Measurements from ENCODE around the gene FAP. TPM values are rescaled to one million over a fixed set of nuclear protein-coding genes. Genes with fewer than 3 reads are reported as not detected.

Gene FAP
- total RNA-seq, 2 donors from 2014 or later: not detected

- no peak overlapping the region for H3K9ac ChIP-seq (ENCODE audit: extremely low read depth, low read length, poor library complexity, severe bottlenecking)
- WGBS, 2 experiments (ENCODE audit: insufficient coverage in 1 of 2, insufficient read length in 1 of 2): 93% methylated on average over 1 of the region's 1 CpG; no CpG with 5 or more reads in 1 of the 2 experiments
Observed at GRCh38 chr2:162233197-162233596, 10.0 kb downstream of the FAP start.

GRCh38 chr2:162232671-162233070, 10.6 kb downstream of the FAP start:
- H3K27me3 Mint-ChIP-seq (ENCODE audit: insufficient read depth): no peaks in the 10 kb centered on the region
- Histone ChIP-seq H3K4me1 (ENCODE audit: control insufficient read depth, insufficient read depth, low read length) (no peaks in the 10 kb centered on the region), H3K36me3 (ENCODE audit: control insufficient read depth, insufficient read depth, low read length) (no peaks in the 10 kb centered on the region), H3K9me3 (ENCODE audit: control insufficient read depth, low read length) (no peaks in the 10 kb centered on the region), H3K9ac (ENCODE audit: extremely low read depth, low read length, poor library complexity, severe bottlenecking) (no peak overlapping the region), H3K4me3 (ENCODE audit: low read length) (no peak overlapping the region), H3K27me3 (ENCODE audit: control insufficient read depth, insufficient read depth, low read length, poor library complexity, severe bottlenecking) (no peaks in the 10 kb centered on the region), H3K27ac (ENCODE audit: low read depth, low read length) (no peak overlapping the region)
- DNase-seq: no peak
- H3K9me3 Mint-ChIP-seq: peaks cover 9% of the 10 kb centered on the region
- H3K36me3 Mint-ChIP-seq (ENCODE audit: low read depth): no peaks in the 10 kb centered on the region
- WGBS, 2 experiments (ENCODE audit: insufficient coverage in 1 of 2, insufficient read length in 1 of 2): 71 to 87% methylated on average over 1 to 2 of the region's 2 CpGs
- TF ChIP-seq CTCF (conservative IDR thresholded peaks at IDR 0.05): no peak
- H3K27ac Mint-ChIP-seq: no peak overlapping the region
- H3K4me1 Mint-ChIP-seq: no peaks in the 10 kb centered on the region
- H3K4me3 Mint-ChIP-seq: no peak overlapping the region

More at GRCh38 chr2:162233197-162233596, 10.0 kb downstream of the FAP start:
- DNase-seq: no peak
- Mint-ChIP-seq H3K36me3 (ENCODE audit: low read depth) (no peaks in the 10 kb centered on the region), H3K27me3 (ENCODE audit: insufficient read depth) (no peaks in the 10 kb centered on the region), H3K4me1 (no peaks in the 10 kb centered on the region), H3K9me3 (peaks cover 9% of the 10 kb centered on the region), H3K27ac (no peak overlapping the region), H3K4me3 (no peak overlapping the region)
- no peak for TF ChIP-seq CTCF (conservative IDR thresholded peaks at IDR 0.05)
- Histone ChIP-seq H3K4me3 (ENCODE audit: low read length) (no peak overlapping the region), H3K4me1 (ENCODE audit: control insufficient read depth, insufficient read depth, low read length) (no peaks in the 10 kb centered on the region), H3K9me3 (ENCODE audit: control insufficient read depth, low read length) (no peaks in the 10 kb centered on the region), H3K27ac (ENCODE audit: low read depth, low read length) (no peak overlapping the region), H3K36me3 (ENCODE audit: control insufficient read depth, insufficient read depth, low read length) (no peaks in the 10 kb centered on the region), H3K27me3 (ENCODE audit: control insufficient read depth, insufficient read depth, low read length, poor library complexity, severe bottlenecking) (no peaks in the 10 kb centered on the region)

- H3K9ac ChIP-seq (ENCODE audit: extremely low read depth, low read length, poor library complexity, severe bottlenecking): no peak overlapping the region
- Mint-ChIP-seq H3K9me3 (peaks cover 9% of the 10 kb centered on the region), H3K27ac (no peak overlapping the region), H3K27me3 (ENCODE audit: insufficient read depth) (no peaks in the 10 kb centered on the region), H3K36me3 (ENCODE audit: low read depth) (no peaks in the 10 kb centered on the region), H3K4me1 (no peaks in the 10 kb centered on the region), H3K4me3 (no peak overlapping the region)
- H3K9me3 ChIP-seq (ENCODE audit: control insufficient read depth, low read length): no peaks in the 10 kb centered on the region
- WGBS, 2 experiments (ENCODE audit: insufficient coverage in 1 of 2, insufficient read length in 1 of 2): 63% methylated on average over 2 of the region's 2 CpGs; no CpG with 5 or more reads in 1 of the 2 experiments
- H3K4me3 ChIP-seq (ENCODE audit: low read length): no peak overlapping the region
- no peak for TF ChIP-seq CTCF (conservative IDR thresholded peaks at IDR 0.05)
- H3K4me1 ChIP-seq (ENCODE audit: control insufficient read depth, insufficient read depth, low read length): no peaks in the 10 kb centered on the region
- no peak for DNase-seq
- H3K36me3 ChIP-seq (ENCODE audit: control insufficient read depth, insufficient read depth, low read length): no peaks in the 10 kb centered on the region
- no peaks in the 10 kb centered on the region for H3K27me3 ChIP-seq (ENCODE audit: control insufficient read depth, insufficient read depth, low read length, poor library complexity, severe bottlenecking)
- H3K27ac ChIP-seq (ENCODE audit: low read depth, low read length): no peak overlapping the region
Observed at GRCh38 chr2:162232027-162232426, 11.2 kb downstream of the FAP start.
